Upper lobe of left lung (tissue), 6 donors: Measurements from ENCODE around the gene SUN1. TPM values are rescaled to one million over a fixed set of nuclear protein-coding genes. Genes with fewer than 3 reads are reported as not detected.
A peak's percentile ranks its signal among the peaks of the same experiment; 100 is the strongest.

Source experiments
- ATAC-seq, 2 donors: fragments of 200-7000 bp; cut with Tn5 transposase; one replicate each; pipeline ENCODE4 v1.9.1; 2022; ENCODE audit warnings: mild to moderate bottlenecking in 2 of 2, moderate library complexity in 2 of 2; ENCODE audit not compliant: low FRiP score in 2 of 2
- DNase-seq, 2 donors: peaks; one replicate each; pipeline ENCODE4 v3.0.0-alpha.2; 2019 to 2020
- H3K27ac ChIP-seq, 4 donors: fragments of 200-600 bp; sonication (generic); one replicate each; pipeline ENCODE4 v1.5.1; 2016 to 2019
- H3K27me3 ChIP-seq, 4 donors: fragments of 200-600 bp; sonication (generic); one replicate each; pipeline ENCODE4 v1.5.1; 2017 to 2019
- H3K36me3 ChIP-seq, 4 donors: fragments of 200-600 bp; sonication (generic); one replicate each; pipeline ENCODE4 v1.5.1; 2016 to 2019
- H3K4me1 ChIP-seq, 4 donors: fragments of 200-600 bp; sonication (generic); one replicate each; pipeline ENCODE4 v1.5.1; 2018 to 2019
- H3K4me3 ChIP-seq, 4 donors: fragments of 200-600 bp; sonication (generic); one replicate each; pipeline ENCODE4 v1.5.1; 2017 to 2019; ENCODE audit warnings: mild to moderate bottlenecking in 2 of 4, moderate library complexity in 1 of 4
- H3K9me3 ChIP-seq, 4 donors: fragments of 200-600 bp; sonication (generic); one replicate each; pipeline ENCODE4 v1.5.1; 2018 to 2019
- CTCF ChIP-seq, 6 experiments: fragments of 450-650 bp in 4 of 6; fragments of 200-600 bp in 2 of 6; sonication (generic) in 2 of 6; IDR thresholded peaks; one replicate each; pipeline ENCODE4 v1.5.1; 2016 to 2019; ENCODE audit warnings: antibody characterized with exemption in 6 of 6
- EP300 ChIP-seq, 4 donors: sonication (generic); formaldehyde crosslinking; IDR thresholded peaks; one replicate each; pipeline ENCODE4 v1.5.1; 2017; ENCODE audit warnings: antibody characterized with exemption in 4 of 4, control low read depth in 2 of 4
- POLR2A ChIP-seq, 4 donors: fragments of 450-650 bp; IDR thresholded peaks; one replicate each; pipeline ENCODE4 v1.5.1; 2016 to 2017; ENCODE audit warnings: antibody characterized with exemption in 4 of 4, mild to moderate bottlenecking in 2 of 4
- POLR2AphosphoS5 ChIP-seq, 2 donors: sonication (generic); formaldehyde crosslinking; IDR thresholded peaks; one replicate each; pipeline ENCODE4 v1.5.1; 2017; ENCODE audit warnings: antibody characterized with exemption in 2 of 2
- WGBS, 2 donors: methylation state at CpG; one replicate each; pipeline ENCODE4 v1.1.5; 2017 to 2018; 5-methylcytosine and 5-hydroxymethylcytosine counted together
- total RNA-seq, 6 donors: library from RNA; depleted of rRNA in 4 of 6; stranded (reverse); fragments of >200 nt in 4 of 6; gene quantifications; one replicate each; pipeline versions ENCODE4 v1.1.0 to v1.2.1, GENCODE V29; 2016 to 2021
- donor health status: DM: no; HTN: no; CAD: no; lungs with moderate emphysema.
- donor health status: DM: no; HTN: yes; CAD: no; lungs with severe emphysema.

Gene SUN1
- total RNA-seq, 6 donors from 2014 or later, result 107 to 196 (median 127) TPM

GRCh38 chr7:909358-910329 is 77.4 kb downstream of the SUN1 start:
- Histone ChIP-seq H3K4me3 (peak overlapping the region in 3 of 4 donors; percentile 26 to 43 (median 34)), H3K27me3 (no peaks in the 10 kb centered on the region), H3K36me3 (no peaks in the 10 kb centered on the region), H3K4me1 (peaks cover 0 to 22% (median 7%) of the 10 kb centered on the region in 4 donors), H3K27ac (peak overlapping the region in 3 of 4 donors; percentile 49 to 61 (median 56)), H3K9me3 (no peaks in the 10 kb centered on the region)
- 47 to 78% methylated on average over 14 to 34 of the region's 58 CpGs for WGBS, 2 donors
- DNase-seq (peak; percentile 85 to 89), ATAC-seq (peak; percentile 76 to 79)
- TF ChIP-seq POLR2A (IDR thresholded peaks at IDR 0.05) (no peak), CTCF (IDR thresholded peaks at IDR 0.05) (no peak), EP300 (IDR thresholded peaks at IDR 0.05) (no peak), POLR2AphosphoS5 (IDR thresholded peaks at IDR 0.05) (no peak)

DNA sequence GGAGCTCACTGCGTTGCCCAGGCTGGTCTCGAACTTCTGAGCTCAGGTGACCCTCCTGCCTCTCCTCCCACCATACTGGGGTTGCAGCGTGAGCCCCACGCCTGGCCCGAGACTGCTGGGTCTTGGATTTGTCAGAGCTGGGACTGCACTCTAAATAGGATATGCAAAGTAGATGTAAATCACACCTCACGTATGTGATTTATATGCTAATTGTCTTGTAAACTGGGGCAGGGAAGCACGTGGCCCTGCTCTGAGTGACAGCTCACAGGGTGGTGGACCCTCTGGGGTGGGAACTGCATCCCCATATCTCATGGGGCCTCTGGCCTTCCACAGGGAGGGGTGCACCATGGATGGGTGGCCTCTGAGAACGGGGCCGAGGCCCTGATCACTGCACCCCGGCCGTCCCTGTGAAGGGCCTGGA is 78.2 kb downstream of the SUN1 start:
- ATAC-seq (no peak), DNase-seq (peak in 1 of 2 donors; percentile 49)
- Histone ChIP-seq H3K27me3 (no peaks in the 10 kb centered on the region), H3K27ac (no peak overlapping the region), H3K9me3 (no peaks in the 10 kb centered on the region), H3K4me3 (no peak overlapping the region), H3K4me1 (peaks cover 0 to 22% (median 7%) of the 10 kb centered on the region in 4 donors), H3K36me3 (peaks cover 0 to 3% (median 0%) of the 10 kb centered on the region in 4 donors)
- 84 to 87% methylated on average over 7 to 11 of the region's 11 CpGs for WGBS, 2 donors
- TF ChIP-seq POLR2A (IDR thresholded peaks at IDR 0.05) (no peak), POLR2AphosphoS5 (IDR thresholded peaks at IDR 0.05) (no peak), CTCF (IDR thresholded peaks at IDR 0.05) (no peak), EP300 (IDR thresholded peaks at IDR 0.05) (no peak)

- Histone ChIP-seq H3K9me3 (no peaks in the 10 kb centered on the region), H3K27ac (no peak overlapping the region), H3K36me3 (peaks cover 0 to 3% (median 0%) of the 10 kb centered on the region in 4 donors), H3K4me1 (peaks cover 0 to 22% (median 7%) of the 10 kb centered on the region in 4 donors), H3K4me3 (no peak overlapping the region), H3K27me3 (no peaks in the 10 kb centered on the region)
- no peak for ATAC-seq
- peak in 1 of 2 donors; percentile 72 for DNase-seq
- WGBS, 2 donors, result 86 to 88% methylated on average over 11 to 19 of the region's 19 CpGs
- TF ChIP-seq POLR2A (IDR thresholded peaks at IDR 0.05) (no peak), CTCF (IDR thresholded peaks at IDR 0.05) (no peak), EP300 (IDR thresholded peaks at IDR 0.05) (no peak), POLR2AphosphoS5 (IDR thresholded peaks at IDR 0.05) (no peak)
Observed at GRCh38 chr7:910931-911431, 78.7 kb downstream of the SUN1 start.

DNA sequence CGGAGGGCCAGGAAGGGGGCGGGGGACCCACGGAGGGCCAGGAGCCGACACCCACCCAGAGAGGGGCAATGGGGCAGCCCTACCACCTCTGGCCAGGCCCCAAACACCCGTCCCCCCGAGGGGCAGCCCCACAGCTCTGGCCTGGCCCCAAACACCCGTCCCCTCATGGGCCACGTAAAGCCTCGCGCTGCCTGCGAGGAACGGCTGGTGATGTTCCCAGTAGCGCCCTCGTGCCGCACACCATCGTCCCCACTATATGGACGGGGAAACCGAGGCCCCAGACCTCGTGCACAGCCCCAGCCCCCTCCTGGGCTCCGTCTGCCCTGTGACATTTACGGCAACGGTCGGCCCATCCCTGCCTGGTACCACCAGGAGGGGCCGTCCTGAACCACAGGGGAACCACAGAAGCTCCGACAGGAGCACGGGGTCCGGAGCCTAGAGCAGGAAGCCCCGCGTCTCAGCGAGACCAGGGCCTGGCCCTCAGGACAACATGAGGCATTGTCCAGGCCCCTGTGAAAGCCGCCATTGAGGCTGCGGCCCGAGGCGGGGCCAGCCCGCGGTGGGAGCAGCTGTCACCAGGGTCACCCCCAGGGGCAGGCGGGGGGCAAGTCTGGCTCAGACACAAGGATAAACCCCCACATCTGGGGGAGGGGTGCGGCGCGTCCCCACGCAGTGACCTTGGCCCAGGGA is 79.7 kb downstream of the SUN1 start:
- H3K27me3 ChIP-seq, result no peaks in the 10 kb centered on the region

More for the DNA sequence above, 79.7 kb downstream of the SUN1 start:
- peaks cover 0 to 25% (median 7%) of the 10 kb centered on the region in 4 donors for H3K4me1 ChIP-seq
- H3K4me3 ChIP-seq, result no peak overlapping the region
- H3K9me3 ChIP-seq, result no peaks in the 10 kb centered on the region
- no peak overlapping the region for H3K27ac ChIP-seq
- 89 to 95% methylated on average over 8 to 37 of the region's 41 CpGs for WGBS, 2 donors
- no peak for TF ChIP-seq POLR2AphosphoS5 (IDR thresholded peaks at IDR 0.05)
- no peak for TF ChIP-seq CTCF (IDR thresholded peaks at IDR 0.05)
- no peak for TF ChIP-seq EP300 (IDR thresholded peaks at IDR 0.05)
- TF ChIP-seq POLR2A (IDR thresholded peaks at IDR 0.05), result no peak
- ATAC-seq, result no peak
- DNase-seq, result peak in 1 of 2 donors; percentile 83
- peaks cover 0 to 3% (median 0%) of the 10 kb centered on the region in 4 donors for H3K36me3 ChIP-seq
